OCI-LY7 (cell line): ENCODE data around the gene HAL. TPM values are rescaled to one million over a fixed set of nuclear protein-coding genes. Genes with fewer than 3 reads are reported as not detected.

Source experiments
- BruUV-seq: library from RNA; stranded (reverse); fragments of 400-500 nt; replicated peaks from 2 replicates; lab custom pipeline; 2021; lab: Mats Ljungman, UMichigan
- CTCF ChIA-PET: fragments of 300-600 bp; sonication (Branson Sonifier 250); formaldehyde crosslinking; loops from one replicate; lab custom pipeline; 2022; ENCODE audit warnings: antibody characterized with exemption; ENCODE audit not compliant: unreplicated experiment; lab: Charles Lee
- POLR2A ChIA-PET: fragments of 300-600 bp; sonication (Branson Sonifier 250); formaldehyde crosslinking; loops from one replicate; lab custom pipeline; 2022; ENCODE audit warnings: antibody characterized with exemption; lab: Charles Lee
- DNase-seq: peaks from one replicate; pipeline ENCODE4 v3.0.0-alpha.2; 2015; ENCODE audit warnings: low spot score
- H2AFZ ChIP-seq: fragments of 200-600 bp; sonication (generic), shearing (Covaris generic); 2 replicates; pipeline ENCODE4 v1.6.1; 2014; ENCODE audit warnings: mild to moderate bottlenecking, antibody characterized with exemption, low read length, moderate library complexity
- H3K27ac ChIP-seq: fragments of 200-600 bp; sonication (generic); 2 replicates; pipeline ENCODE4 v1.5.1; 2014; ENCODE audit warnings: mixed run types, low read depth, mild to moderate bottlenecking, moderate library complexity, low read length, inconsistent platforms; ENCODE audit not compliant: poor library complexity, severe bottlenecking
- H3K36me3 ChIP-seq: fragments of 200-600 bp; sonication (generic); 2 replicates; pipeline ENCODE4 v1.6.1; 2014; ENCODE audit warnings: mild to moderate bottlenecking, antibody characterized with exemption, low read length, moderate library complexity, mixed read lengths; ENCODE audit not compliant: insufficient read depth
- H3K4me1 ChIP-seq: fragments of 200-600 bp; sonication (generic); 2 replicates; pipeline ENCODE4 v1.5.1; 2014; ENCODE audit warnings: mild to moderate bottlenecking, low read length; ENCODE audit not compliant: insufficient read depth, poor library complexity, severe bottlenecking
- H3K4me2 ChIP-seq: fragments of 200-600 bp; sonication (generic); 2 replicates; pipeline ENCODE4 v1.6.1; 2014; ENCODE audit warnings: mild to moderate bottlenecking, low read length
- H3K4me3 ChIP-seq: fragments of 200-600 bp; sonication (generic); 2 replicates; pipeline ENCODE4 v1.5.1; 2014; ENCODE audit warnings: mild to moderate bottlenecking, low read depth, low read length; ENCODE audit not compliant: poor library complexity, severe bottlenecking
- H3K79me2 ChIP-seq: fragments of 200-600 bp; sonication (generic); 2 replicates; pipeline ENCODE4 v1.6.1; 2016; ENCODE audit warnings: low read depth, mild to moderate bottlenecking, low read length, moderate library complexity, mixed read lengths; ENCODE audit not compliant: insufficient read depth
- H3K9me2 ChIP-seq: fragments of 200-600 bp; sonication (generic); 2 replicates; pipeline ENCODE4 v1.6.1; 2016; ENCODE audit warnings: mild to moderate bottlenecking, low read length, mixed read lengths; ENCODE audit not compliant: insufficient read depth
- H3K9me3 ChIP-seq: fragments of 200-600 bp; sonication (generic); 2 replicates; pipeline ENCODE4 v1.6.1; 2014; ENCODE audit warnings: mild to moderate bottlenecking, mixed run types, low read length, mixed read lengths
- H4K20me1 ChIP-seq: fragments of 200-600 bp; sonication (generic); 2 replicates; pipeline ENCODE4 v1.6.1; 2014; ENCODE audit warnings: mild to moderate bottlenecking, antibody characterized with exemption, low read length, moderate library complexity, mixed read lengths; ENCODE audit not compliant: insufficient read depth
- EZH2phosphoT487 ChIP-seq: fragments of 200-600 bp; sonication (generic); IDR thresholded peaks from 2 replicates; pipeline ENCODE4 v1.6.1; 2018; ENCODE audit warnings: low read depth, borderline replicate concordance, mild to moderate bottlenecking, mixed run types, antibody characterized with exemption, low read length, moderate library complexity, mixed read lengths
- intact Hi-C: fragments of 100-400 bp; cut with micrococcal nuclease; formaldehyde crosslinking; loops from one replicate; pipeline ENCODE4 v1.10.0; 2022; ENCODE audit not compliant: unreplicated experiment
- total RNA-seq, 2 experiments: library from RNA; depleted of rRNA in 1 of 2; stranded (reverse); fragments of >200 nt in 1 of 2; shearing (Covaris generic) in 1 of 2; gene quantifications; 2 replicates each; pipeline ENCODE4 v1.2.3, GENCODE V29; 2014 to 2022
- TF ChIP-seq, protein P1 (sequence below): fragments of 200-600 bp; sonication (generic); conservative IDR thresholded peaks from 2 replicates; pipeline ENCODE4 v1.5.1; 2014; ENCODE audit warnings: mild to moderate bottlenecking, antibody characterized with exemption, low read length, moderate library complexity, mixed read lengths

Gene HAL
- total RNA-seq, 2 experiments from 2014 or later, result 0.25 to 1.4 TPM

DNA sequence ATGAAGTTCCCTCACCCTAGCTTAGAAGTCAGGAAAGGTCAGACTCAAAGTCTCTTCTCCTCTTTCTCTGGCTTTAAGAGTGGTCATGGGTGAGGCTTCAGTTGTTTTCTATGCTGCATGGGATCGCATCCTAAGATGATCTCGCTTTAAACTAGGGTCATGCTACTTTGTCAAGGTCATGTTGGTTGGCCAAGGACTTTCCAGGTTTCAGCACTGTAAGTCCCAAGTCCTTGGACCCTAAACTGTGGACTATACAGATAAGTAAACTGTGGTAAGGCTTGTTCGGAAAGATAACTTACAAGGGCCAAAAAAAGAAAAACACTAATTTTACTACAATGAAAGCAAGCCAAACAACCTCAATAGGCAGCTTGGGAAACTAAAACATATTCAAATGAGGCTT lies 17.4 kb downstream of the HAL start:
- H3K9me2 ChIP-seq, result no peaks in the 10 kb centered on the region
- no peaks in the 10 kb centered on the region for H4K20me1 ChIP-seq
- peaks cover 13% of the 10 kb centered on the region for H3K4me1 ChIP-seq
- ChIA-PET CTCF (no interaction called here), POLR2A (interaction anchor here (0.5 to 1.1 kb wide), 5 partner anchors 15 to 969 kb away, joined by 3 to 4 read pairs (median 3); partner anchors contain the start of genes AMDHD1 and CCDC38)
- H3K27ac ChIP-seq, result no peak overlapping the region
- H3K4me2 ChIP-seq, result no peak overlapping the region
- H2AFZ ChIP-seq, result no peak overlapping the region
- H3K9me3 ChIP-seq, result no peaks in the 10 kb centered on the region
- DNase-seq, result no peak
- H3K4me3 ChIP-seq, result no peak overlapping the region
- TF ChIP-seq, protein P1, sequence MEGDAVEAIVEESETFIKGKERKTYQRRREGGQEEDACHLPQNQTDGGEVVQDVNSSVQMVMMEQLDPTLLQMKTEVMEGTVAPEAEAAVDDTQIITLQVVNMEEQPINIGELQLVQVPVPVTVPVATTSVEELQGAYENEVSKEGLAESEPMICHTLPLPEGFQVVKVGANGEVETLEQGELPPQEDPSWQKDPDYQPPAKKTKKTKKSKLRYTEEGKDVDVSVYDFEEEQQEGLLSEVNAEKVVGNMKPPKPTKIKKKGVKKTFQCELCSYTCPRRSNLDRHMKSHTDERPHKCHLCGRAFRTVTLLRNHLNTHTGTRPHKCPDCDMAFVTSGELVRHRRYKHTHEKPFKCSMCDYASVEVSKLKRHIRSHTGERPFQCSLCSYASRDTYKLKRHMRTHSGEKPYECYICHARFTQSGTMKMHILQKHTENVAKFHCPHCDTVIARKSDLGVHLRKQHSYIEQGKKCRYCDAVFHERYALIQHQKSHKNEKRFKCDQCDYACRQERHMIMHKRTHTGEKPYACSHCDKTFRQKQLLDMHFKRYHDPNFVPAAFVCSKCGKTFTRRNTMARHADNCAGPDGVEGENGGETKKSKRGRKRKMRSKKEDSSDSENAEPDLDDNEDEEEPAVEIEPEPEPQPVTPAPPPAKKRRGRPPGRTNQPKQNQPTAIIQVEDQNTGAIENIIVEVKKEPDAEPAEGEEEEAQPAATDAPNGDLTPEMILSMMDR, result no peak
- no peak for TF ChIP-seq EZH2phosphoT487
- no peaks in the 10 kb centered on the region for H3K79me2 ChIP-seq
- H3K36me3 ChIP-seq, result no peaks in the 10 kb centered on the region
- BruUV-seq, result no TSS peak
- intact Hi-C loops, result no loop called here

DNA sequence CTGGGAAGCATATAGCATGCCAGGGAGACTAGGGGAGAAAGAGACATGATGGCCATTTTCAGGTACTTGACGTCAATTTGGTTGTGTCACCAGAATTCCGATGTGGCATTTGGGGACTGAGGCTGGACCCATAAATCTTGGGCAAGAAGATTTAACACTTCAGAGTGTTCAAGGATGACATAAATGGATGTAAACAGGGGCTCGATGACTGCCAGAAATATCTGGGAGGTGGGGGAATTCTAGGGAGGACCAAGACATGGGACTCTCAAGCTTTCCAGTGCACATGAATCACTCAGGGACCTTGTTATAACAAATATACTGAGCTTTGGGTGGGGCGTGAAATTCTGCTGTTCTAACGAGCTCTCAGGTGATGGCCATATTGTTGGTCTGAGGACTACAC lies 17.8 kb downstream of the HAL start:
- H3K4me3 ChIP-seq, result no peak overlapping the region
- CTCF ChIA-PET, result no interaction called here
- POLR2A ChIA-PET, result interaction anchor here (0.5 to 1.1 kb wide), 6 partner anchors 15 to 969 kb away, joined by 3 to 4 read pairs (median 3); partner anchors contain the start of genes AMDHD1 and CCDC38
- peaks cover 16% of the 10 kb centered on the region for H3K4me1 ChIP-seq
- H3K9me2 ChIP-seq, result no peaks in the 10 kb centered on the region
- no peak for DNase-seq
- H3K9me3 ChIP-seq, result no peaks in the 10 kb centered on the region
- no peaks in the 10 kb centered on the region for H3K36me3 ChIP-seq
- no peak overlapping the region for H3K27ac ChIP-seq
- TF ChIP-seq, protein P1, result no peak
- TF ChIP-seq EZH2phosphoT487, result no peak
- intact Hi-C loops, result no loop called here
- H4K20me1 ChIP-seq, result no peaks in the 10 kb centered on the region
- H3K79me2 ChIP-seq, result no peaks in the 10 kb centered on the region
- H2AFZ ChIP-seq, result no peak overlapping the region
- BruUV-seq, result no TSS peak
- H3K4me2 ChIP-seq, result no peak overlapping the region

DNA sequence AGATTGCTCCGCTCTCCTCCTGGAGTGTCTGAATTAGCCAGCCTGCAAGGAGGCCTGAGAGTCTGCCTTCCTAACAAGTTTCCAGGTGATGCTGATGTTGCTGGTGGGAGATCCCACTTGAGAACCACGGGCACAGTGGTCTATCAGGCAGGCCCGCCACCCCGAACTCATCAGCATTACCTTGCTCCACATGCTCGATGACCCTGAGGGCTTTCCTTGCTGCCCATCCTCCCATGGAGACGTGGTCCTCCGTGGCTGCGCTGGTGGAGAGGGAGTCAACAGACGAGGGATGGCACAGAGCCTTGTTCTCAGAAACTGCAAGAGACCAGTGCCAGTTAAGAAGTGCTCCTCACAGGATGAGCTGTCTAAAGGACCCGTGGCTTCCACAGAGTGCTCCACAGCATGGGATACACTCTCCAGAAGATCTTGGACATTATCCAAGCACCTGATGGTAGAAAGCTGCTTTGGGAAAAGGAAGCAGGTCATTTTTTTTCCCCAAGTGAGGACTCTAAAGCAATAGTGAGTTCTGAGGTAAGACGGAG lies 18.3 kb downstream of the HAL start:
- peaks cover 16% of the 10 kb centered on the region for H3K4me1 ChIP-seq
- no peaks in the 10 kb centered on the region for H3K9me2 ChIP-seq
- H3K27ac ChIP-seq, result no peak overlapping the region
- H3K4me3 ChIP-seq, result no peak overlapping the region
- no peaks in the 10 kb centered on the region for H3K79me2 ChIP-seq
- ChIA-PET CTCF (no interaction called here), POLR2A (interaction anchor here (0.5 to 1.1 kb wide), 6 partner anchors 16 to 970 kb away, joined by 3 to 4 read pairs (median 3); partner anchors contain the start of genes AMDHD1 and CCDC38)
- H2AFZ ChIP-seq, result no peak overlapping the region
- H3K9me3 ChIP-seq, result no peaks in the 10 kb centered on the region
- no peaks in the 10 kb centered on the region for H4K20me1 ChIP-seq
- intact Hi-C loops, result no loop called here
- no peak for TF ChIP-seq EZH2phosphoT487
- TF ChIP-seq, protein P1, result no peak
- H3K4me2 ChIP-seq, result no peak overlapping the region
- BruUV-seq, result no TSS peak
- no peak for DNase-seq
- H3K36me3 ChIP-seq, result no peaks in the 10 kb centered on the region
